Lower lobe of right lung (tissue), 2 donors: ENCODE results near the gene CSNK2A3. TPM values are rescaled to one million over a fixed set of nuclear protein-coding genes. Genes with fewer than 3 reads are reported as not detected.

Experiments
- ATAC-seq, 2 donors: fragments of 200-7000 bp; cut with Tn5 transposase; one replicate each; pipeline ENCODE4 v1.9.1; 2020 to 2022; ENCODE audit warnings: mild to moderate bottlenecking in 2 of 2, moderate library complexity in 2 of 2
- DNase-seq: peaks from one replicate; pipeline ENCODE4 v3.0.0-alpha.2; 2020
- H3K27ac ChIP-seq: fragments of 200-600 bp; one replicate; pipeline ENCODE4 v1.8.0; 2022
- H3K27me3 ChIP-seq: fragments of 200-600 bp; one replicate; pipeline ENCODE4 v1.8.0; 2022; ENCODE audit warnings: low read depth
- H3K36me3 ChIP-seq: fragments of 200-600 bp; one replicate; pipeline ENCODE4 v1.8.0; 2022; ENCODE audit warnings: mild to moderate bottlenecking
- H3K4me1 ChIP-seq: fragments of 200-600 bp; one replicate; pipeline ENCODE4 v1.8.0; 2022
- H3K4me3 ChIP-seq: fragments of 200-600 bp; one replicate; pipeline ENCODE4 v1.8.0; 2022; ENCODE audit warnings: mild to moderate bottlenecking
- H3K9me3 ChIP-seq: fragments of 200-600 bp; one replicate; pipeline ENCODE4 v1.8.0; 2022
- CTCF ChIP-seq: fragments of 200-600 bp; IDR thresholded peaks from one replicate; pipeline ENCODE4 v1.8.0; 2022; ENCODE audit warnings: antibody characterized with exemption, mild to moderate bottlenecking
- intact Hi-C: fragments of 100-400 bp; cut with DNase I; formaldehyde crosslinking; loops from one replicate; pipeline ENCODE4 v1.11.0; 2022
- total RNA-seq: library from RNA; stranded (reverse); fragmentation: NEBNext Ultra II Directional; extraction: Animal tissue kit (Norgen Biotek cat#: 25700); gene quantifications from one replicate; pipeline ENCODE4 v1.2.1, GENCODE V29; 2021
- donor health status: DM: no; HTN: yes; CAD: no; lungs with severe emphysema.

Gene CSNK2A3
- total RNA-seq, 1 donor from 2014 or later, result 2.6 TPM

DNA sequence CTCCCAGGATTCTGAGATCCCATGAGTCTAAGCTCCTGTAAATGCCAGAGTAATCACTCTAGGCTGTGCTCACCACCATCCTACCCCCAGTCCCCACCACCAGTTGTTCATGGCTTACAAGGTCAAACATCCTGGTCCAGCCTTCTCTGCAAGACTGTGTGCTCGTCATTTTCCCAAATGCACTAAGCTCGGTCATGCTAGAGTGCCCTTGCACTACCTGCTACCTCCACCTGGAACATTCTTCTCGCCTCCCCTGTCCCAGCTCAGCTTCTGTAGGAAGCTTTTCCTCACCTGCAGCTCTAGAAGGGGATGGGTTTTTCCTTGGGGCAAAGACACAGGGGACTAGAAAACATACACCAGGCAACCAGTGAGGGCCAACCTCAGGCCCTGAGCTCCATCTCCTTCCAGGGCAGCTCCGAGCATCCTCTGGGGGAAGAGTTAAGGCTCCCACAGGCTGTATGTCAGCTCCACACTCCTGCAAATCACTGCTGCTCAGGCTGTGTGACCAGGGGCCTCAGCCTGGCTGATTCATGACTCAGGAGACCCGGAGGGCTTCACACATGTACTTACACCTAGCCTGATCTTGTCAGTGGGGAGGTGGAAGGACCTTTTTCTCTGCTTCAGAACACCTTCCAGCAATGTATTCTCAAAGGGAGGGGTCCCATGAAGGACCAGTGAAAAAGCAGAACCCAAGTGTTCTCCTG, 37.2 kb upstream of the CSNK2A3 start:
- Histone ChIP-seq H3K27me3 (no peaks in the 10 kb centered on the region), H3K36me3 (no peaks in the 10 kb centered on the region), H3K4me3 (no peak overlapping the region), H3K27ac (no peak overlapping the region), H3K4me1 (peaks cover 18% of the 10 kb centered on the region), H3K9me3 (no peaks in the 10 kb centered on the region)
- no peak for DNase-seq
- no peak for ATAC-seq
- TF ChIP-seq CTCF, result no peak
- intact Hi-C loops, result no loop called here

- H3K4me1 ChIP-seq, result peaks cover 18% of the 10 kb centered on the region
- ATAC-seq (no peak), DNase-seq (no peak)
- no peaks in the 10 kb centered on the region for H3K27me3 ChIP-seq
- no peaks in the 10 kb centered on the region for H3K36me3 ChIP-seq
- H3K27ac ChIP-seq, result no peak overlapping the region
- intact Hi-C loops, result no loop called here
- H3K4me3 ChIP-seq, result no peak overlapping the region
- TF ChIP-seq CTCF, result no peak
- no peaks in the 10 kb centered on the region for H3K9me3 ChIP-seq
These were observed 36.2 kb upstream of the CSNK2A3 start for GRCh38 chr11:11389238-11389637.

DNA sequence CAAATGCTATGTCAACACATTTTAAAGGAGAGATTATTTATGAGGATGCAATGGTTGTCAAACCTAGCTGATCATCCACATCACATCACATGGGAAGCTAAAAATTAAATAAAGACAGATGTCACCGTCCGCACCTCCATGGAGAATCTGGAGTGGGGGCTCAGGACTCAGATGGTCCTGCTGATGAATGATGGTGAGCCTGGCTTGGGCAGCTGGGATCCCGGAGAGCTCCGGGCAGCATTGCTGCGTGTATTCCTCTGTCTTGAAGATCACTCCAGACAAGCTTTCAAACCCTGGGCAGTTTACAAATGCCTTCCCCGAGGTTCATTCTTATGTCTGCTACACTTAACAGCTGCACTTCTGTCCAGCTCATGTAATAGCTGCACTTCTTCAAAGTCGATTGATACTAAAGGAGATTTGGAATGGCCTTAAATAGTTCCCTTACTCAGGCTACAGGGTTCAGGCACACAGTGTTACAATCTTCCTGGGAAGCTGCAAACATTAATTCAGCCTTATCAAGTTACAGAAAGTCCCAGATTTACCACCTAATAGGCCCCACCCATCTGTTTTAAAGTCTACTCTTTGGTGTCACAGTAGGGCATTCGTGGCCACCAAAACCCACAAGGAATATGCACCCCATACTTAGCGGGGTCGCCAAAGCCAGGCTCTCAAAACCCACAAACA, 34.7 kb upstream of the CSNK2A3 start:
- Histone ChIP-seq H3K4me3 (no peak overlapping the region), H3K27ac (no peak overlapping the region), H3K27me3 (no peaks in the 10 kb centered on the region), H3K4me1 (peaks cover 18% of the 10 kb centered on the region), H3K36me3 (no peaks in the 10 kb centered on the region), H3K9me3 (no peaks in the 10 kb centered on the region)
- no peak for DNase-seq
- intact Hi-C loops, result no loop called here
- no peak for TF ChIP-seq CTCF
- ATAC-seq, result no peak

- no peak for TF ChIP-seq CTCF
- DNase-seq (no peak), ATAC-seq (no peak)
- H3K27ac ChIP-seq, result no peak overlapping the region
- no peaks in the 10 kb centered on the region for H3K9me3 ChIP-seq
- no peaks in the 10 kb centered on the region for H3K36me3 ChIP-seq
- no peak overlapping the region for H3K4me3 ChIP-seq
- peaks cover 15% of the 10 kb centered on the region for H3K4me1 ChIP-seq
- intact Hi-C loops, result no loop called here
- H3K27me3 ChIP-seq, result no peaks in the 10 kb centered on the region
These were observed 34.2 kb upstream of the CSNK2A3 start for GRCh38 chr11:11387207-11387606.

DNA sequence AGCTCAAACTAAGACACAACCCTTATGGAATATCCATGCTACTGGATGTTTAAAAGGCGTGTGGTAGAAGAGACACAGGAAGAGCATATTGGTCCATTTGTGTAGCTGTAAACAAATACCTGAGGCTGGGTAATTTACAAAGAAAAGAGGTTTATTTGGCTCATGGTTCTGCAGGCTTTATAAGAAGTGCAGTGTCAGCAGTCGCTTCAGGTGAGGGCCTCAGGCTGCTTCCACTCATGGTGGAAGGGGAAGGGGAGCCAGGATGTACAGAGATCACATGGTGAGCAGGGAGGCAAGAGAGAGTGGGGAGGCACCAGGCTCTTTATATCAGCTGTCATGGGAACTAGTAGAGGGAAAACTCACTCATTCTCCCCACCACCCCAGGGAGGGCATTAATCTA, 31.8 kb upstream of the CSNK2A3 start:
- Histone ChIP-seq H3K9me3 (no peaks in the 10 kb centered on the region), H3K27ac (no peak overlapping the region), H3K4me3 (no peak overlapping the region), H3K27me3 (no peaks in the 10 kb centered on the region), H3K36me3 (no peaks in the 10 kb centered on the region), H3K4me1 (peaks cover 8% of the 10 kb centered on the region)
- intact Hi-C loops, result no loop called here
- DNase-seq (no peak), ATAC-seq (no peak)
- no peak for TF ChIP-seq CTCF
